Ishikawa (cell line): ENCODE results near the gene RIGI.

Experiments used
- CEBPB ChIP-seq: IDR thresholded peaks from 2 replicates; pipeline ENCODE4 v1.6.1; 2012
- CREB1 ChIP-seq: IDR thresholded peaks from 2 replicates; pipeline ENCODE4 v1.6.1; 2012; ENCODE audit warnings: low read depth
- EP300 ChIP-seq: IDR thresholded peaks from 2 replicates; pipeline ENCODE4 v1.6.1; 2012; ENCODE audit warnings: borderline replicate concordance
- RAD21 ChIP-seq: IDR thresholded peaks from 2 replicates; pipeline ENCODE4 v1.6.1; 2012; ENCODE audit warnings: low read depth
- TAF1 ChIP-seq: IDR thresholded peaks from 2 replicates; pipeline ENCODE4 v1.6.1; 2012; ENCODE audit warnings: low read depth, mild to moderate bottlenecking
- TEAD4 ChIP-seq: IDR thresholded peaks from 2 replicates; pipeline ENCODE4 v1.6.1; 2012
- YY1 ChIP-seq: IDR thresholded peaks from 2 replicates; pipeline ENCODE4 v1.6.1; 2012; ENCODE audit warnings: low read depth
- ZBTB7A ChIP-seq: IDR thresholded peaks from 2 replicates; pipeline ENCODE4 v1.6.1; 2012; ENCODE audit warnings: low read depth
- TF ChIP-seq, protein P1 (sequence below): IDR thresholded peaks from 2 replicates; pipeline ENCODE4 v1.6.1; 2012

- TF ChIP-seq, protein P1, sequence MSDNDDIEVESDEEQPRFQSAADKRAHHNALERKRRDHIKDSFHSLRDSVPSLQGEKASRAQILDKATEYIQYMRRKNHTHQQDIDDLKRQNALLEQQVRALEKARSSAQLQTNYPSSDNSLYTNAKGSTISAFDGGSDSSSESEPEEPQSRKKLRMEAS: no peak
- no peak for TF ChIP-seq YY1
- TF ChIP-seq TEAD4: no peak
- TF ChIP-seq CEBPB: no peak
- TF ChIP-seq CREB1: no peak
- TF ChIP-seq RAD21: no peak
- no peak for TF ChIP-seq TAF1
- no peak for TF ChIP-seq EP300
- no peak for TF ChIP-seq ZBTB7A
Measured at GRCh38 chr9:32558408-32558934, 32.5 kb upstream of the RIGI start.
